Measurements from ENCODE around the gene BRD3. TPM values are rescaled to one million over a fixed set of nuclear protein-coding genes. Genes with fewer than 3 reads are reported as not detected.

The BRD3 gene
- polyA plus RNA-seq, 3 donors: 16.4 to 18.2 (median 17.1) TPM

DNA sequence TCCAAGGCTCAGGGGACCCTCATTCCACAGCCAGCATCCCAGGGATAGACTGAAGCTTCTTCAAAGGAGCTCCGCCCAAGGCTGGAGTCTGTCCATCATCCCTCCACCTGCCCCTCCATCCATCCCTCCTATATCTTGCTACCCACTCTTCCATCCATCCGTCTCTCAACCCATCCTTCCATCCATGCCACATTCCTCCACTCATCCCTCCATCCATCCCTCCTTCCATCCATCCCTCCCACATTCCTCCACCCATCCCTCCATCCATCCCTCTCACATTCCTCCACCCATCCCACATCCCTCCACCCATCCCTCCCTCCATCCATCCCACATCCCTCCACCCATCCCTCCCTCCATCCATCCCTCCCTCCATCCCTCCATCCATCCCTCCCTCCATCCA, 70.2 kb downstream of the BRD3 start:
- TF ChIP-seq, protein P1, sequence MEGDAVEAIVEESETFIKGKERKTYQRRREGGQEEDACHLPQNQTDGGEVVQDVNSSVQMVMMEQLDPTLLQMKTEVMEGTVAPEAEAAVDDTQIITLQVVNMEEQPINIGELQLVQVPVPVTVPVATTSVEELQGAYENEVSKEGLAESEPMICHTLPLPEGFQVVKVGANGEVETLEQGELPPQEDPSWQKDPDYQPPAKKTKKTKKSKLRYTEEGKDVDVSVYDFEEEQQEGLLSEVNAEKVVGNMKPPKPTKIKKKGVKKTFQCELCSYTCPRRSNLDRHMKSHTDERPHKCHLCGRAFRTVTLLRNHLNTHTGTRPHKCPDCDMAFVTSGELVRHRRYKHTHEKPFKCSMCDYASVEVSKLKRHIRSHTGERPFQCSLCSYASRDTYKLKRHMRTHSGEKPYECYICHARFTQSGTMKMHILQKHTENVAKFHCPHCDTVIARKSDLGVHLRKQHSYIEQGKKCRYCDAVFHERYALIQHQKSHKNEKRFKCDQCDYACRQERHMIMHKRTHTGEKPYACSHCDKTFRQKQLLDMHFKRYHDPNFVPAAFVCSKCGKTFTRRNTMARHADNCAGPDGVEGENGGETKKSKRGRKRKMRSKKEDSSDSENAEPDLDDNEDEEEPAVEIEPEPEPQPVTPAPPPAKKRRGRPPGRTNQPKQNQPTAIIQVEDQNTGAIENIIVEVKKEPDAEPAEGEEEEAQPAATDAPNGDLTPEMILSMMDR (IDR thresholded peaks at IDR 0.05): no peak
- no peak overlapping the region for H3K4me3 Mint-ChIP-seq
- peaks cover 6 to 12% (median 11%) of the 10 kb centered on the region in 3 donors for H3K27me3 Mint-ChIP-seq (ENCODE audit: low read depth in 3 of 3)
- Histone ChIP-seq H3K36me3 (replicated peaks in 1 of 2; ENCODE audit: control insufficient read depth in 1 of 2, insufficient read depth in 2 of 2, low read length in 2 of 2) (no peaks in the 10 kb centered on the region), H3K4me2 (replicated peaks; ENCODE audit: extremely low read depth, low read length, poor library complexity, severe bottlenecking) (no peak overlapping the region), H3K79me2 (ENCODE audit: insufficient read depth, low read length) (no peaks in the 10 kb centered on the region), H3K9ac (ENCODE audit: insufficient read depth, low read length, poor library complexity, severe bottlenecking) (no peak overlapping the region), H4K20me1 (ENCODE audit: insufficient read depth, low read length) (no peaks in the 10 kb centered on the region), H3K4me3 (replicated peaks in 1 of 3; ENCODE audit: low read depth in 2 of 3, low read length in 3 of 3) (no peak overlapping the region), H3K4me1 (ENCODE audit: control insufficient read depth in 1 of 2, insufficient read depth in 2 of 2, low read length in 2 of 2) (peaks cover 14 to 18% of the 10 kb centered on the region in 2 donors), H3K9me3 (replicated peaks in 1 of 2; ENCODE audit: control insufficient read depth in 1 of 2, insufficient read depth in 1 of 2, low read length in 2 of 2) (no peaks in the 10 kb centered on the region), H3K27ac (ENCODE audit: low read depth in 1 of 2, low read length in 2 of 2) (no peak overlapping the region), H3K27me3 (ENCODE audit: control insufficient read depth in 2 of 2, insufficient read depth in 2 of 2, low read length in 2 of 2) (no peaks in the 10 kb centered on the region), H2AFZ (ENCODE audit: insufficient read depth, low read depth, low read length, poor library complexity, severe bottlenecking) (no peak overlapping the region)
- no peaks in the 10 kb centered on the region for H3K36me3 Mint-ChIP-seq
- peaks cover 12% of the 10 kb centered on the region for H3K4me1 Mint-ChIP-seq
- no peak for DNase-seq
- 98% methylated on average over 2 of the region's 2 CpGs for WGBS (ENCODE audit: insufficient coverage)
- peak overlapping the region in 2 of 7 donors; percentile 46 to 68 for H3K27ac Mint-ChIP-seq
- no peaks in the 10 kb centered on the region for H3K9me3 Mint-ChIP-seq
- intact Hi-C loops (cut with micrococcal nuclease): no loop called here

DNA sequence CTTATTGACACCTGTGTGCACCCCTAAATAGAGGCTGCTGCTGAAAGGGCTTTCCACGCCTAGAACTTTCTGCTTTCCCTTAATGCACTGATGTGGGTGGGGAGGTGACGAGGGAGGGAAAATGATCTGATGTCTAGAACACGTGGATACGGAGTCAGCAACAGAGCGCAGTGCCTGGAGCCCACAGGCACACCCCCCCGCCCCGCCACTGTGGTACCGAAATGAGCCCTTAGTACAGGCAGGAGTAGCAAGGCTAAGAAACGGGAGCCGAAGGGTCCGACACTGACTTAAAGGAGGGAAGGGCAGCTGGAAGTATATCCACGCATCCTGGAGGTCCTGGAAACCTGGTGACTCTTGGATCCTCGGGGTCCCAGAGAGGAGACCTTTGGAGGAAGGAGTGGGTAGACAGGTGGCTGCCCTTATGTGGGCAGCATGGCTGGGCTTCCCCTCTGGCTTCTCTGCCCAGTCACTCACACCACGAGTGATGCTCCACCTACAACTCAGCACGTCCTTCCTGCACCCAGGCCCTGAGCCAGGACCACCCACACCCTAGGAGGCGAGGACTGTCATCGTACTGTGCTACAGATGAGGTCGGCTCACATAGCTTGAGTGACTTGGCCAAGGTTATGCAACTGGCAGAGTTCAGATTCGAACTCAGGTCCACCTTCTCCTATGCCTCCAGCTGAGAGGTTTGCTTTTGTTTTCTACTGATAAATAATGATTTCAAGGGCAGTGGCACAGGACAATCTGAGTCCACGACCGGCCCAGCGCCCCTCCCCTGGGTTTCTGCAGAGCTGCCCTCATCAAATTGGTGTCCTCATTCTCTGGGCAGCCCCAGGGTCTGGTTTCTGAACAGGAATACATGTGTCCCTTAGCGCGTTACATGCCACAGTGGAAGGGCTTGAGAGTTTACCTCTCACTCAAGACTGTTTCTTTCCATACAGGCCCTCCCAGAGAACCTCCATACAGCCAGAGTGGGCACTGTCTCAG, 71.0 kb downstream of the BRD3 start:
- H3K9me3 ChIP-seq (replicated peaks in 1 of 2; ENCODE audit: control insufficient read depth in 1 of 2, insufficient read depth in 1 of 2, low read length in 2 of 2): no peaks in the 10 kb centered on the region
- H3K4me2 ChIP-seq (replicated peaks; ENCODE audit: extremely low read depth, low read length, poor library complexity, severe bottlenecking): no peak overlapping the region
- TF ChIP-seq, protein P1 (IDR thresholded peaks at IDR 0.05): no peak
- no peak overlapping the region for H3K27ac ChIP-seq (ENCODE audit: low read depth in 1 of 2, low read length in 2 of 2)
- Mint-ChIP-seq H3K4me1 (peaks cover 12% of the 10 kb centered on the region), H3K27me3 (ENCODE audit: low read depth in 3 of 3) (peaks cover 6 to 13% (median 11%) of the 10 kb centered on the region in 3 donors), H3K27ac (peak overlapping the region in 1 of 7 donors; percentile 25), H3K4me3 (no peak overlapping the region), H3K36me3 (no peaks in the 10 kb centered on the region), H3K9me3 (no peaks in the 10 kb centered on the region)
- no peak for DNase-seq
- no peaks in the 10 kb centered on the region for H4K20me1 ChIP-seq (ENCODE audit: insufficient read depth, low read length)
- peaks cover 14 to 18% of the 10 kb centered on the region in 2 donors for H3K4me1 ChIP-seq (ENCODE audit: control insufficient read depth in 1 of 2, insufficient read depth in 2 of 2, low read length in 2 of 2)
- H3K4me3 ChIP-seq (replicated peaks in 1 of 3; ENCODE audit: low read depth in 2 of 3, low read length in 3 of 3): no peak overlapping the region
- intact Hi-C loops (cut with micrococcal nuclease): no loop called here
- 81% methylated on average over 18 of the region's 24 CpGs for WGBS (ENCODE audit: insufficient coverage)
- H3K36me3 ChIP-seq (replicated peaks in 1 of 2; ENCODE audit: control insufficient read depth in 1 of 2, insufficient read depth in 2 of 2, low read length in 2 of 2): no peaks in the 10 kb centered on the region
- peak overlapping the region; percentile 8 for H3K9ac ChIP-seq (ENCODE audit: insufficient read depth, low read length, poor library complexity, severe bottlenecking)
- no peak overlapping the region for H2AFZ ChIP-seq (ENCODE audit: insufficient read depth, low read depth, low read length, poor library complexity, severe bottlenecking)
- H3K27me3 ChIP-seq (ENCODE audit: control insufficient read depth in 2 of 2, insufficient read depth in 2 of 2, low read length in 2 of 2): no peaks in the 10 kb centered on the region
- no peaks in the 10 kb centered on the region for H3K79me2 ChIP-seq (ENCODE audit: insufficient read depth, low read length)
